Immature natural killer cell (primary cell): ENCODE data around the gene SLC22A23. TPM values are rescaled to one million over a fixed set of nuclear protein-coding genes. Genes with fewer than 3 reads are reported as not detected.

Experiments used
- DNase-seq, 3 donors: peaks; one replicate each; pipeline ENCODE4 v3.0.0; 2022; ENCODE audit warnings: mixed read lengths in 1 of 3
- H3K27ac Mint-ChIP-seq, 6 donors: one replicate each; pipeline ENCODE4 v1.8.0; 2020; ENCODE audit warnings: mixed read lengths in 6 of 6, mild to moderate bottlenecking in 5 of 6, inconsistent platforms in 4 of 6, moderate library complexity in 3 of 6
- H3K27me3 Mint-ChIP-seq, 3 donors: one replicate each; pipeline ENCODE4 v1.8.0; 2020 to 2021; ENCODE audit warnings: low read depth in 3 of 3, mild to moderate bottlenecking in 3 of 3, mixed read lengths in 3 of 3, moderate library complexity in 3 of 3, inconsistent platforms in 1 of 3
- H3K36me3 Mint-ChIP-seq, 3 donors: one replicate each; pipeline ENCODE4 v1.8.0; 2020; ENCODE audit warnings: mixed read lengths in 3 of 3, inconsistent platforms in 2 of 3, mild to moderate bottlenecking in 2 of 3
- H3K4me1 Mint-ChIP-seq, 2 donors: one replicate each; pipeline ENCODE4 v1.8.0; 2020; ENCODE audit warnings: inconsistent platforms in 2 of 2, mild to moderate bottlenecking in 2 of 2, mixed read lengths in 2 of 2, moderate library complexity in 1 of 2
- H3K4me3 Mint-ChIP-seq, 5 donors: one replicate each; pipeline ENCODE4 v1.8.0; 2020; ENCODE audit warnings: mild to moderate bottlenecking in 5 of 5, mixed read lengths in 5 of 5, inconsistent platforms in 3 of 5, moderate library complexity in 3 of 5
- H3K9me3 Mint-ChIP-seq, 6 donors: one replicate each; pipeline ENCODE4 v1.8.0; 2020; ENCODE audit warnings: mild to moderate bottlenecking in 6 of 6, mixed read lengths in 6 of 6, inconsistent platforms in 4 of 6, moderate library complexity in 3 of 6
- polyA plus RNA-seq, 3 donors: library from polyadenylated mRNA; unstranded; fragments of 300-500 nt; fragmentation: Illumina TruSeq; gene quantifications; one replicate each; pipeline ENCODE4 v1.2.3, GENCODE V29; 2021

SLC22A23 gene
- polyA plus RNA-seq, 3 donors from 2014 or later: 0.14 to 0.21 TPM; not detected in 1

- Mint-ChIP-seq H3K27me3 (peaks cover 0 to 3% (median 2%) of the 10 kb centered on the region in 3 donors), H3K36me3 (no peaks in the 10 kb centered on the region), H3K9me3 (no peaks in the 10 kb centered on the region), H3K4me3 (no peak overlapping the region), H3K4me1 (no peaks in the 10 kb centered on the region), H3K27ac (no peak overlapping the region)
- no peak for DNase-seq
These were observed 51.7 kb downstream of the SLC22A23 start for GRCh38 chr6:3405182-3405518.

DNA sequence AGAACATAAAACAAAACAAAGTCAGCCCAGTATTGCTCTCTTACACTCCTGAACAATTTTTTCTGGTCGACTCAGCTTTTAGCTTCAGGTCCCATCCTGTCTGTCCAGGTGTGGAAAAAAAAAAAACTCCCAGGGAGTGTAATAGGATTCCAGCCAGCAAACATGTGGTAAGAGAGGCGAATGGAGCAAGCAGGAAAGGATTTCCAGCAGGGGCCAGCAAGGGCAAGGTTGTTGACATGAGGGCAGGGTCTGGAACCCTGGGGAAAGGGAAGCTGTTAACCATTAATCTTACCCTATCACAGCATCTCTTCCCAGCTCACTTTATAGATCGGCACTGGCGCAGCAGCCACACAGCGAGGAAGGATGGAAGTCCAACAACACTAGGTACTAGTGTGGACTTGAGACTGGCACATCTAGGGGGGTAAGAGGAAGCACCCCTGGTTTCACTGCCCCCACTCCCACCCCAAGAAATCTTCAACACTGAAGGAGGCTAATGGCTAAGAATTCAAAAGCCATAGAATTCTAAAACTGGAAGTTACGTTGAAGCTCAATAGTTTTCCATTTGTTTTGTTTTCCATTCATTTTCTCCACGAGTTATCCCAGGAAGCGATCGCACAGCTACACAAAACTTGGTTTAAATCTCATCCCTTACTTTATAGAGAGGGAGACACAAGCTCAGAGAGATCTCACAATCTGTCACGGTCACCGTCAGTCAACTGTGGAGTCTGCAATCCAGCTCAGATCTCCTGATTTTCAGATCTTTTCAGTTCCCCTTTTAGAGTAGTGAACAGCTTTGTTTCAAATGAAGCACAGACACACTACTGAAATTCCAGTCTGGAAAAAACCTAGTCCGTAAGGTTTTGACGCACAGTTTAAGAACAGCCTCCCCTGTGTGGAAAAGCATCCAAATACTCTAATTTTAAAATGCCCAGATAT is 53.3 kb downstream of the SLC22A23 start:
- Mint-ChIP-seq H3K27ac (no peak overlapping the region), H3K27me3 (peaks cover 1 to 5% (median 2%) of the 10 kb centered on the region in 3 donors), H3K9me3 (no peaks in the 10 kb centered on the region), H3K36me3 (no peaks in the 10 kb centered on the region), H3K4me3 (no peak overlapping the region), H3K4me1 (no peaks in the 10 kb centered on the region)
- DNase-seq: no peak

- no peak overlapping the region for H3K27ac Mint-ChIP-seq
- H3K36me3 Mint-ChIP-seq: no peaks in the 10 kb centered on the region
- H3K4me1 Mint-ChIP-seq: no peaks in the 10 kb centered on the region
- no peak overlapping the region for H3K4me3 Mint-ChIP-seq
- H3K9me3 Mint-ChIP-seq: no peaks in the 10 kb centered on the region
- no peak for DNase-seq
- H3K27me3 Mint-ChIP-seq: peaks cover 1 to 4% (median 2%) of the 10 kb centered on the region in 3 donors
These were observed 54.3 kb downstream of the SLC22A23 start for GRCh38 chr6:3402310-3403237.

- H3K4me1 Mint-ChIP-seq: no peaks in the 10 kb centered on the region
- H3K36me3 Mint-ChIP-seq: no peaks in the 10 kb centered on the region
- H3K9me3 Mint-ChIP-seq: no peaks in the 10 kb centered on the region
- no peak for DNase-seq
- no peak overlapping the region for H3K4me3 Mint-ChIP-seq
- H3K27ac Mint-ChIP-seq: no peak overlapping the region
- H3K27me3 Mint-ChIP-seq: peaks cover 1 to 3% (median 2%) of the 10 kb centered on the region in 3 donors
These were observed 56.7 kb downstream of the SLC22A23 start for GRCh38 chr6:3400162-3400561.

DNA sequence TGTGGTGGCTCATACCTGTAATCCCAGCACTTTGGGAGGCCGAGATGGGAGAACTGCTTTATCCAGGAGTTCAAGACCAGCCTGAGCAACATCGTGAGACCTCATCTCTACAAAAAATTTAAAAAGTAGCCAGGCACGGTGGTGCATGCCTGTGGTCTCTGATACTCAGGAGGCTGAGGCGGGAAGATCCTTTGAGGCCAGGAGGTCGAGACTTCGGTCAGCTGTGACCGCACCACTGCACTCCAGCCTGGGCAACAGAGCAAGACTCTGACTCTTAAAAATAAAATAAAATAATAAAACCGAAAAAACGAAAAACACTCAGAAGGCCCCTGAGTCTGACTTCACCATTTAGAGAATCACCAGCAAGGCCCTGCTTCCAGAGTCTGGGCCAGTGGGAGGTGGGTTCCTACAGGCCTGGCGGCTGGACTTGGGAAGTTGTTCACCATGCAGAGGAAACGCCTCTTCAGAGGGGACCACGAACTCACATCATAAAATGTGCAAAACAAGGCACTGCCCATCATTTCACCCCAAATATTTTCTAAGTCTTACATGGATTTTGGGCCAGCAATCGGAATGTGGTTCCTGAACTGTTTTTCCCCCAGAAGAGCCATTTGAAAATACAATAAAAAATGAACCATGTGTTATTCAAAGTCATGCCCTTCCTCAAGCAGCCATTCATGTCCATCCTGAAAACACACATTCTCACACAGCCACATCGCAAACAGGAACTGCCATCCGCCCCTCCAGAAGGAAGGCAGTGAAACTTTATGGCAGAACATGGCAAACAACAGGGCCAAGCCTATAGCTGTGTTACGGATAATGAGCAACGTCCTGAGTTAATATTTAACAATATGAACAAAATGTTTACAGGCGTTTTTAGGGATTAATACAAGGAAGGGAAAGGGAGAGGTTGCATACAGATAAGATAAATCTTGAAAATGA is 57.8 kb downstream of the SLC22A23 start:
- H3K27ac Mint-ChIP-seq: no peak overlapping the region
- H3K36me3 Mint-ChIP-seq: no peaks in the 10 kb centered on the region
- H3K9me3 Mint-ChIP-seq: no peaks in the 10 kb centered on the region
- no peak overlapping the region for H3K4me3 Mint-ChIP-seq
- no peaks in the 10 kb centered on the region for H3K4me1 Mint-ChIP-seq
- no peak for DNase-seq
- H3K27me3 Mint-ChIP-seq: peaks cover 1 to 3% (median 2%) of the 10 kb centered on the region in 3 donors

- Mint-ChIP-seq H3K4me3 (no peak overlapping the region), H3K36me3 (no peaks in the 10 kb centered on the region), H3K9me3 (no peaks in the 10 kb centered on the region), H3K4me1 (no peaks in the 10 kb centered on the region), H3K27ac (no peak overlapping the region), H3K27me3 (peaks cover 1 to 6% (median 2%) of the 10 kb centered on the region in 3 donors)
- no peak for DNase-seq
These were observed 58.7 kb downstream of the SLC22A23 start for GRCh38 chr6:3398165-3398562.

DNA sequence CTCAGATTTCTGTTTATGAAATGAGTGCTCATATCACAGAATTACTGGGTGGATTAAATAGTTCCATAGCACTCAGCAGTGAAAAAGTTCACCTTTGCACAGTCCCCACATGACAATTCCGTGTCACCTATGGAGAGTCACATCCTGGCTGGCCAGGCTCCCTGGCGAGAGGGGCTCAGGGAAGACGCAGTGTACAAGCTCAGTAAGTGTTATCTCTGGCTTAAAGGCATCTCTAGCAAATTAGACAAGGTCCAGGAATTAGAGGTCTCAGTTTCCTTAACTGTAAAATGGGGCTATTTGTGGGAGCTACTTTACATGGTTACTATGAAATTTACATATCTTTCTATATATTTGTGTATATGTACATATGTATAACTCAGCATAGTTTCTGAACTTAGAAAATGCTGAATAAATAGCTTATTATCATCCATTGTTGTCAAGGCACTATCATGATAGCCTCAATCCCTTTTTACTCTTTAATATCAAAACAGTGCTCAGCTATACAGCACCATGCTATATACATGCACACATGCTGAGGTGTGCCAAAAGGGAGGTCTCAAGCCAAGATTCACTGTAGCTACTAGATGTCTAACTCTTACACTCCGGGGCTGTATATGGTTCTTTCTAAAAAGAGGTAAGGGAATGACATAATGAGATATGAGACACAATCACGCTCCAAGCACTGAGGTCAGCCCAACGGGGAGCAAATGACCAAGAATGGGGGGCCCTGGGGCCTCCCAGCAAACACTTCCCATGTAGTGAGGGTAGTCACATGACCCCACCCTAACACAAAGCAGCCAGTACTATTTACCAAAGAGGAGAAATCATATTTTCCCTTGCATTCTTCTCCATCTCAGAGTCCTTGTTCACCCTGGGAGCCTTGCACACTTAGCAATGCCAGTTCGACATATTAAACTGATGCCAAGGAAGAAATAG is 59.4 kb downstream of the SLC22A23 start:
- Mint-ChIP-seq H3K27ac (no peak overlapping the region), H3K9me3 (no peaks in the 10 kb centered on the region), H3K4me1 (no peaks in the 10 kb centered on the region), H3K4me3 (no peak overlapping the region), H3K27me3 (peaks cover 1 to 6% (median 2%) of the 10 kb centered on the region in 3 donors), H3K36me3 (no peaks in the 10 kb centered on the region)
- DNase-seq: no peak

GRCh38 chr6:3396503-3397180 is 60.2 kb downstream of the SLC22A23 start:
- Mint-ChIP-seq H3K36me3 (no peaks in the 10 kb centered on the region), H3K27ac (no peak overlapping the region), H3K27me3 (peaks cover 1 to 6% (median 2%) of the 10 kb centered on the region in 3 donors)

GRCh38 chr6:3394671-3395070 is 62.2 kb downstream of the SLC22A23 start:
- no peaks in the 10 kb centered on the region for H3K9me3 Mint-ChIP-seq
- no peak overlapping the region for H3K4me3 Mint-ChIP-seq
- H3K27me3 Mint-ChIP-seq: peaks cover 0 to 3% (median 2%) of the 10 kb centered on the region in 3 donors
- no peak for DNase-seq
- no peak overlapping the region for H3K27ac Mint-ChIP-seq
- H3K36me3 Mint-ChIP-seq: no peaks in the 10 kb centered on the region
- H3K4me1 Mint-ChIP-seq: no peaks in the 10 kb centered on the region

More at GRCh38 chr6:3396503-3397180, 60.2 kb downstream of the SLC22A23 start:
- no peaks in the 10 kb centered on the region for H3K9me3 Mint-ChIP-seq
- no peak for DNase-seq
- no peak overlapping the region for H3K4me3 Mint-ChIP-seq
- no peaks in the 10 kb centered on the region for H3K4me1 Mint-ChIP-seq

DNA sequence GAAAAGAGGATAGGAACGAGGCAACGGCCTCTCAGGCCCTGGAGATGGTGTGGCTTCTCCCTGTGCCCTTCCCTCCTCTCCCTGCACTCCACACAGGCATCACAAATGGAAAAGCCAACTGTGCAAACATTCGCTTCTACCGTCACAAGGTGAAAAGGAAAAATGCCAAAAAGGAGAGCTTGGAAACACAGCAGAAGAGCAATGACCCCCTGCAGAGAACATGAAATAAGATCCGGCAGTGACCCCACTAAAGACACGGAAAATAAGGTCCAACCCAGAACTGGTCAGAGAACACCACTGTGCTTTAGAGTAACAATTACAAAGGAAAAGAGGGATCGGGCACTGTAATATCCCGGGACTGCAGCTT is 63.0 kb downstream of the SLC22A23 start:
- no peak for DNase-seq
- H3K27ac Mint-ChIP-seq: no peak overlapping the region
- H3K9me3 Mint-ChIP-seq: no peaks in the 10 kb centered on the region
- H3K4me3 Mint-ChIP-seq: no peak overlapping the region
- no peaks in the 10 kb centered on the region for H3K36me3 Mint-ChIP-seq
- H3K4me1 Mint-ChIP-seq: no peaks in the 10 kb centered on the region
- peaks cover 0 to 3% (median 2%) of the 10 kb centered on the region in 3 donors for H3K27me3 Mint-ChIP-seq

GRCh38 chr6:3392930-3393835 is 63.7 kb downstream of the SLC22A23 start:
- Mint-ChIP-seq H3K27me3 (peaks cover 0 to 6% (median 2%) of the 10 kb centered on the region in 3 donors), H3K9me3 (no peaks in the 10 kb centered on the region), H3K27ac (no peak overlapping the region), H3K4me1 (no peaks in the 10 kb centered on the region), H3K36me3 (no peaks in the 10 kb centered on the region), H3K4me3 (no peak overlapping the region)
- no peak for DNase-seq
